Lower leg skin (tissue), 3 donors: ENCODE data around the gene OR2AG2.

Experiments
- POLR2A ChIP-seq, 2 donors: fragments of 450-650 bp; IDR thresholded peaks; one replicate each; pipeline ENCODE4 v1.6.1; 2016 to 2017; ENCODE audit warnings: antibody characterized with exemption in 2 of 2, mild to moderate bottlenecking in 1 of 2, moderate library complexity in 1 of 2
- TF ChIP-seq, protein P1 (sequence below), 3 donors: fragments of 450-650 bp; IDR thresholded peaks; one replicate each; pipeline ENCODE4 v1.5.1; 2016; ENCODE audit warnings: antibody characterized with exemption in 3 of 3, mild to moderate bottlenecking in 3 of 3, moderate library complexity in 2 of 3

DNA sequence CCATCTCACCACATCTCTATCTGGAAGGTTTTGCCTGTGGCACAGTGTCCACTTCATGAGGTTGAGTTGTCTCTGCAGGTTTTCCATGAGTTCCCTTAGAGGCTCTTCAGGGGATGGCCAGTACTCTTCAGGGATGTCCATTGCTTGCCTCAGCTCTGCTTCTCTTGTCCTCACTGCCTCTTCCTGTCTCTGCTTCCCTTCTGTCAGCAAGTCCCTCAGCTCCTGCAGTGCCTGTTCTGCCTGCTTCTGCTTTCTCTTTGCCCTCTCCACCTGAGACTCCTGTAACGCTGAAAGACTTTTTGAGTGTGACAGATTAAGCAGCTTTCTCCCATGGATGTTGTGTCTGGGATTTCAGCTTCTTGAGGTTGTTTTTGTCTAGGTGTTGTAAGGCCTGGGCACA is 50.4 kb downstream of the OR2AG2 start:
- TF ChIP-seq, protein P1, sequence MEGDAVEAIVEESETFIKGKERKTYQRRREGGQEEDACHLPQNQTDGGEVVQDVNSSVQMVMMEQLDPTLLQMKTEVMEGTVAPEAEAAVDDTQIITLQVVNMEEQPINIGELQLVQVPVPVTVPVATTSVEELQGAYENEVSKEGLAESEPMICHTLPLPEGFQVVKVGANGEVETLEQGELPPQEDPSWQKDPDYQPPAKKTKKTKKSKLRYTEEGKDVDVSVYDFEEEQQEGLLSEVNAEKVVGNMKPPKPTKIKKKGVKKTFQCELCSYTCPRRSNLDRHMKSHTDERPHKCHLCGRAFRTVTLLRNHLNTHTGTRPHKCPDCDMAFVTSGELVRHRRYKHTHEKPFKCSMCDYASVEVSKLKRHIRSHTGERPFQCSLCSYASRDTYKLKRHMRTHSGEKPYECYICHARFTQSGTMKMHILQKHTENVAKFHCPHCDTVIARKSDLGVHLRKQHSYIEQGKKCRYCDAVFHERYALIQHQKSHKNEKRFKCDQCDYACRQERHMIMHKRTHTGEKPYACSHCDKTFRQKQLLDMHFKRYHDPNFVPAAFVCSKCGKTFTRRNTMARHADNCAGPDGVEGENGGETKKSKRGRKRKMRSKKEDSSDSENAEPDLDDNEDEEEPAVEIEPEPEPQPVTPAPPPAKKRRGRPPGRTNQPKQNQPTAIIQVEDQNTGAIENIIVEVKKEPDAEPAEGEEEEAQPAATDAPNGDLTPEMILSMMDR (IDR thresholded peaks at IDR 0.05) = no peak
- TF ChIP-seq POLR2A (IDR thresholded peaks at IDR 0.05) = no peak
